ENCODE data around the gene FBXL16. TPM values are rescaled to one million over a fixed set of nuclear protein-coding genes. Genes with fewer than 3 reads are reported as not detected.

Gene FBXL16
- total and polyA plus RNA-seq, 9 of the 15 experiments (the other 6 are each of a cell fraction or from before 2014, with no cell fraction given): 0.21 to 8.2 (median 1.7) TPM

- TF ChIP-seq, protein P1, sequence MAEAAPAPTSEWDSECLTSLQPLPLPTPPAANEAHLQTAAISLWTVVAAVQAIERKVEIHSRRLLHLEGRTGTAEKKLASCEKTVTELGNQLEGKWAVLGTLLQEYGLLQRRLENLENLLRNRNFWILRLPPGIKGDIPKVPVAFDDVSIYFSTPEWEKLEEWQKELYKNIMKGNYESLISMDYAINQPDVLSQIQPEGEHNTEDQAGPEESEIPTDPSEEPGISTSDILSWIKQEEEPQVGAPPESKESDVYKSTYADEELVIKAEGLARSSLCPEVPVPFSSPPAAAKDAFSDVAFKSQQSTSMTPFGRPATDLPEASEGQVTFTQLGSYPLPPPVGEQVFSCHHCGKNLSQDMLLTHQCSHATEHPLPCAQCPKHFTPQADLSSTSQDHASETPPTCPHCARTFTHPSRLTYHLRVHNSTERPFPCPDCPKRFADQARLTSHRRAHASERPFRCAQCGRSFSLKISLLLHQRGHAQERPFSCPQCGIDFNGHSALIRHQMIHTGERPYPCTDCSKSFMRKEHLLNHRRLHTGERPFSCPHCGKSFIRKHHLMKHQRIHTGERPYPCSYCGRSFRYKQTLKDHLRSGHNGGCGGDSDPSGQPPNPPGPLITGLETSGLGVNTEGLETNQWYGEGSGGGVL (CRISPR knock-in tag; IDR thresholded peaks at IDR 0.05): no peak
- TF ChIP-seq ZNF77 (CRISPR knock-in tag; IDR thresholded peaks at IDR 0.05) (no peak), NCOA6 (IDR thresholded peaks at IDR 0.05) (no peak), TBL1XR1 (IDR thresholded peaks at IDR 0.05; ENCODE audit: low read length in 2 of 2) (no peak), TAF9B (IDR thresholded peaks at IDR 0.05; ENCODE audit: partially characterized antibody) (no peak), FOXJ3 (CRISPR knock-in tag; IDR thresholded peaks at IDR 0.05) (no peak), CSDE1 (IDR thresholded peaks at IDR 0.05) (peak in 1 of 2 experiments; percentile 100; a peak in 2 of 4 replicates), RFX1 (IDR thresholded peaks at IDR 0.05) (peak; percentile 100), CXXC5 (CRISPR knock-in tag; IDR thresholded peaks at IDR 0.05) (peak; percentile 71), ZBTB43 (CRISPR knock-in tag; IDR thresholded peaks at IDR 0.05) (no peak)
Measured at GRCh38 chr16:709566-710499, 4.2 kb upstream of the FBXL16 start (continued).

Measured in K562 (cell line).